Activated naive CD8-positive, alpha-beta T cell treated with anti-CD3 and anti-CD28 coated beads, Interleukin-2, amount 50 U/mL, for 16 hours (primary cell): Measurements from ENCODE around the gene KRT79.
"Not testable (repeated sequence)": the region's sequence is repeated elsewhere in the genome, so short reads cannot be mapped to it uniquely, and the experiment has no call there.

Experiments used
- DNase-seq: peaks from one replicate; pipeline ENCODE4 v3.0.0-alpha.2; 2020; ENCODE audit warnings: low read depth, low spot score

Gene KRT79

GRCh38 chr12:52860102-52860823 is 26.2 kb upstream of the KRT79 start:
- DNase-seq, result no peak

GRCh38 chr12:52857500-52857899 is 23.4 kb upstream of the KRT79 start:
- no peak for DNase-seq

- DNase-seq, result no peak
These were observed 22.7 kb upstream of the KRT79 start for GRCh38 chr12:52856787-52857186.

GRCh38 chr12:52856077-52856476 is 22.0 kb upstream of the KRT79 start:
- DNase-seq, result not testable (repeated sequence)

DNA sequence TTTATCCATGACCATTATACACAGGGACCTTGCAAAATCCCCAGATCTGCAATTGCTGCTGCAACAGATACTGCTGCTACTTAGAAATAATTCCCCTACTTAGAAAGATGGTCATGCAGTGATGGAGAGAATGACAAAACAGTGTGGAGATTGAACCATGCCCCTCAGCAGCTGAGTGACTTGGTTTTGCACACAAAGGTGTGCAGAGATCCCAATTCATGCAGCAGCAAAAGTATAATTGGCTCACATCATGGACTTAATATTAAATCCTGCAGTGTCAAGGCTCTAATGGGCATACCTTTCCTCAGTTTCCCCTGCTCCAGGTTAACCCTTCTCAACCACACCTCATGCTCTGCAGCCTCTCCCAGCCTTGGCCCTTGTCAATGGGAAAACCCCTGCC is 17.7 kb upstream of the KRT79 start:
- DNase-seq, result no peak

DNA sequence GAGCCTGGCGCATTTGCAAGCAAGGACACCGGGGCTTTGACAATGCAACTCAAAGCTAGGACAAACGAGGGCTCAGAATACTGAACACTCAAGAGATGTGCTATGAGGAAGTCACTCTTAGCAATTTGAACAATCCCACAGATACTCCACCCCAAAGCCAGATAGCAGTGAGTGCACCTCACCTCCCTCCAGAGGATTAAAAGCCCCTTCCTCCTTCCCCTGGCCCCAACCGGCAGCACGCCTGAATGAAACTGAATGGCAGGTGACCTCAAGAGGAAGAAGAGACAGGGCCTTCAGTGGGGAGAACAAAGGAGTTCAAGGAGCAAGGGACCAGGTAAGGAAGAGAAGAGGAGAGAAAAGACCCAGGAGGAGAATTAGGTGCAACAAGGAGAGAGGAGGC is 16.6 kb upstream of the KRT79 start:
- no peak for DNase-seq

- DNase-seq, result no peak
These were observed 15.4 kb upstream of the KRT79 start for GRCh38 chr12:52849511-52849910.

DNA sequence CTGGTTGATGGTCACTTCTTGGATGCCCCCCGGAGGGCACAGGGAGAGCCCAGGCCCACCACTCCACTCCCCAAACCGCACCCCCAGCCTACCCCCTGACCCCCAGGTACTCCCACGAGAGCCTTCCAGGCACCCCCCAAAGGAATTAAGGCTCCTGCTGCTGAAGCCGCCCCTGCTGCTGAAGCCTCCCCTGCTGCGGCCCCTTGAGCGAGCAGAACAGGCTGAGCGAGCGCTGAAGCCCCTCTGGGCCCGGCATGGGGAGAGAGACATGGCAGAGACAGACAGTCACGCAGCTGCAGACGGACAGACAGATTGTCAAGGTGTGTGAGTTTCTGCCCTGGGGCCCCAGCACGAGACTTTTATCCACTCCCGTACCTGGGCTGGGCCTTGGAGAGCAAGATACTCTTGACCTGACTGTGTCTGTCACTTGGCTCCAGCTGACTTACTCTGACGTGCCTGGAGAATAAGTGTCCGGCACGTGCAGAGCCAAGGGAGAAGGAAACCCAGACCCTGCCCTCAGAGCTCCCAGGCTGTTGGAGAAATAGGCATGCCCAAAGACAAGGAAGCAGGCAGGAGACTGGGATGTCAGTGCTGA is 14.6 kb upstream of the KRT79 start, which contains the start of gene KRT78:
TSS of gene KRT78 (minus strand) at position 334 of the 595 bp plus-strand sequence. CDS start at position 270, 64 bp downstream.
- DNase-seq, result no peak

DNA sequence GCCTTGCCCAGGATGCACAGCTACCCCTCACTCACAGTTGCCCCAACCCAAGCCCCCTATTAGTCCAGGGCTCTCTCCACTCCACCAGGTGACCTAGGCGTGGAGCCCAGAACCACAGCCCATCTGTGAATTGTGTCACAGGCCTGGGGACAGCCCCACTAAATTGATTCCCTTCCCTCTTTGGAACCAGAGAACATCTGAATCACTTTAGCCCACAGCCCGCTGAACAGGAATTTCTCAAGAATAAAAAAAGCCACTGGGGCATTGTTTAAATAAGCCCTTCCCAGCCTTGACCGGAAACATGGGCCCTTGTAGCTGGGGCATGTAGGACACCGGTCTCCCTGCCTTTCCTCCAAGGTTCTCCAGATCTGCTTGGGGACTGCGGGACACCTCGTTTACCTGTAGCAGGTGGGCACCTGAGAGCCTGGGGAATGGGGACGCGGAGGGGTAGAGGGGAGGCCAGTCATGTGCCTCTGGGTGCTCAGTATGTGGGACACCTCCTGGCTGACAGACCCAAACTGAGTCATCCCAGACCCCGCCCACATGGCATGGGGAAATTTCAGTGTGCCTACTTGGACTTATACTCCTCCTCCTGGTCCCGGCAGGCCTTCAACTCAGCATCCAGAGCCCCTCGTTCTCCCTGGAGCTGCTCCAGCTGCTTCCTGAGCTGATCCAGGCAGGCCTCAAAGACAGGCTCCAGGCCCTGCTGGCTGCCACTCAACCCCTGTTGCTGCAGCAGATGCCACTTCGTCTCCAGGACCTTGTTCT is 13.4 kb upstream of the KRT79 start:
- DNase-seq, result no peak

- no peak for DNase-seq
These were observed 12.4 kb upstream of the KRT79 start for GRCh38 chr12:52846356-52846970.

DNA sequence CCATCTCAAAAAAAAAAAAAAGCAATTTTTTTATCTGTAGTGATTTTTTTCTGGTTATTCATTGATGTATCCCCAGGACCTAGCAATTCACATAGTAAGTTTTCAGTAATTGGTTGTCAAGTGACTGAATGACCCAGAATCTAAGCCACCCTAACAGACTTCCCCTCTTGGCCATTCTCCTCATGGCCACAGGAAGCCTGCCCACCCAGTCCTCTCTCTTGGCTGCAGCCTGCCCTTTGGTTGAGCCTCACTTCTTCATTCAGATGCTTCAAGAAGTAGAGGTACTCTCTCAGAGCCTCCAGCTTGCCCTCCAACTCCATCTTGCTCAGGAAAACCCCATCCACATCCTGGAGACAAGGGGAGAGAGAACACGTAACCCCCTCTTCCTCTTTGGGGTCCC is 11.8 kb upstream of the KRT79 start:
- no peak for DNase-seq

GRCh38 chr12:52844386-52844785 is 10.3 kb upstream of the KRT79 start:
- no peak for DNase-seq

DNA sequence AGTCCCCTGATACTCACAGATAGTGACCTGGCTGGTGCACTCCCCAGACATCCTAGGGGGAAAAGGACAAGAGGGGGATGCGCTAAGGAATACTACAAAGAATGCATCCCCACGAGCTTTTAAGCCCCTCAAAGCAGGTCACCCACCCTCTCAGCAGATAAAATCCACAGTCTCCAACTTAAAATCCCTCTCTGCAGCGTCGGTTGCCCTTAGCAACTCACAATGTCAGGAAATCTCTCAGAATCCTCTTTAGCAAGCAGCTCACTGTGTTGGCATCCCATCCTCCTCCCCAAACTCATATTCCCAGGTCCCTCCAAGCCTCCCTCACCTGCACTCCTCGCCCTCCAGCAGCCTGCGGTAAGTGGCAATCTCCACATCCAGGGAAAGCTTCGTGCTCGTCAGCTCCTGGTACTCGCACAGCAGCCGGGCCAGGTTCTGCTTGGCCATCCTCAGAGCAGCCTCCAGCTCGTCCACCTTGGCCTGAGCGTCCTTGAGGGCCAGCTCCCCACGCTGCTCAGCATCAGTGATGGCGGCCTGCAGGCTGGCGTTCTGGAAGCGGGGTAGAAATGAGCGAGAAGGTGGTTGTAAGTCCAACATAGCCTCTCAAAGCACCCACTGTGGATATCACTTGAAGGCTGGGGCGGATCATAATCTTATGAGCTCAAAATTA is 5.5 kb upstream of the KRT79 start:
- no peak for DNase-seq

DNA sequence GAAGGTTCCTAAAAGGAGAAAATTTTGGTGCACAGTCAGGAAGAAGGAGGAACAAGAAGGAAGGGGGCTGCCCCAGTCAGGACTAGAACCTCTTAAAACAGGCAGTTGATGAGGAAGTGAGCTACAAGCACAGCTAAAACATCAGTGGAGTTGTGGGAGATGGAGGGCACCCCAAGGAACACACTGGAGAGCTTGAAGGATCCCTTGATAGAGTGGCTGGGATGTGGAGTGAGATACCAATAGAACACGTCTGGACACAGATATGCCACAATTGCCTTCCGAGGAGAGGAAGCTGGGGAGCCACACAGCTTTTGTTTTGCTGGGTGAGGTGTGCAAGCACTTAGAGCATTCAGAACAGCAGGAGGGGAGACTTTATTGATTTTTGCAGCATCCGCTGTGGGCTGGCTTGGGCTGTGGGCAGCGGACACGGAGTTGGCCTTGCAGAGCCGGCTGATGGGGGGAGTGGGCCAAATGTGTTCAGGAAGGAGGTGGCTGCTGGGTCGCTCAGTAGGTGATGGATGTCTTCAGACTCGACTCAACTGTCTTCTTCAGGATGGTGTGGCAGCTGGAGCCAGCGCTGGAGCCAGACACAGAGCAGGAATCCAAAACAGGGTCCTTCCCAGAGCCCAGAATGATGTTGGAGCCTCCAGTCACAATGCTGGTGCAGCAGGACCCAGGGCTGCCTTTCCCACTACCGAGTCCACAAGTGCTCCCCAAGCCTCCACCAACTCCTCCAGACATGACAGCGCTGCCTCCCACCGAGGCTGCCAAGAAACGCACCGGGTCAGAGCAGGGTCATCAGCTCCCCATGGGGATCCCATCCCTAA is 4.7 kb upstream of the KRT79 start:
- no peak for DNase-seq

- DNase-seq, result no peak
These were observed 3.9 kb upstream of the KRT79 start for GRCh38 chr12:52837781-52838608.

- no peak for DNase-seq
These were observed 3.3 kb upstream of the KRT79 start for GRCh38 chr12:52837413-52837741.

GRCh38 chr12:52836491-52837412 is 2.6 kb upstream of the KRT79 start:
- DNase-seq, result no peak

DNA sequence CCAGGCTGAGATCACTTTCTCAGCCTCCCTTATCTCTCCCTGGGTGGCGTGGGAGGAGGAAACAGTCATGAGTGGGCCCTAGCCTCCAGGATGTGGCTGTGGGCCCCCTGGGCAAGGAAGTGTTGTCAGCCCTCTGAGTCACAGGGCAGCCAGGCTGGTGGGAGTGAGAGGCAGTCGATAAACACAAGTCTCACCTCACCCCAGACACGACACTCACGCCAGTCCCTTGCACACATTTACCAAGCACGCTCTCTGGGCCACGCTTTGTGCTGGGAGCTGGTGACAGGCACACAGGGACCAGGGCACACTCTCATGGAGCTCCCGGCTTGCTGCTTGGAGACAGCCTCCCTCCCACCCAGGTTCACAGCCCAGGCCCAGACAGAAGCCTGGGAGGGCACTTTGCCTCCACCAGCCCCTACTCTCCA is 1.9 kb upstream of the KRT79 start:
- DNase-seq, result peak; percentile 62
